Fibroblast of the aortic adventitia (primary cell): ENCODE measurements around the gene TP73. TPM values are rescaled to one million over a fixed set of nuclear protein-coding genes. Genes with fewer than 3 reads are reported as not detected.
A peak's percentile ranks its signal among the peaks of the same experiment; 100 is the strongest.

ENCODE experiments used
- DNase-seq: peaks from one replicate; pipeline ENCODE4 v3.0.0-alpha.2; 2010; ENCODE audit warnings: low read depth
- H3K4me3 ChIP-seq: 2 replicates; pipeline ENCODE4 v1.5.1; 2011; ENCODE audit warnings: low read depth, mild to moderate bottlenecking, control low read depth, low read length, moderate library complexity
- CTCF ChIP-seq: IDR thresholded peaks from 2 replicates; pipeline ENCODE4 v1.5.1; 2011; ENCODE audit warnings: mild to moderate bottlenecking, low read length, control low read depth, inconsistent platforms; ENCODE audit not compliant: insufficient read depth
- total RNA-seq: library from RNA; depleted of rRNA; stranded (reverse); fragments of >200 nt; gene quantifications from 2 replicates; pipeline ENCODE4 v1.2.3, GENCODE V29; 2012; ENCODE audit warnings: low replicate concordance

Gene TP73
- total RNA-seq, 1 donor, result 0.18 TPM

GRCh38 chr1:3770047-3770765 lies 117.9 kb downstream of the TP73 start:
- no peak for DNase-seq
- no peak overlapping the region for H3K4me3 ChIP-seq
- no peak for TF ChIP-seq CTCF

- H3K4me3 ChIP-seq, result peak overlapping the region; percentile 60
- TF ChIP-seq CTCF, result no peak
- DNase-seq, result no peak
Measured at GRCh38 chr1:3771108-3772026, 119.1 kb downstream of the TP73 start.

GRCh38 chr1:3772027-3772714 lies 119.9 kb downstream of the TP73 start:
- H3K4me3 ChIP-seq, result peak overlapping the region; percentile 60
- peak; percentile 46 for DNase-seq
- no peak for TF ChIP-seq CTCF

GRCh38 chr1:3772715-3773571 lies 120.6 kb downstream of the TP73 start, which contains the start of gene SMIM1:
Gene SMIM1 (plus strand): TSS chr1:3772749. CDS start chr1:3775374, 2,625 bp downstream.
- no peak for TF ChIP-seq CTCF
- DNase-seq, result no peak
- peak within 1 kb of the TSS; percentile 60 for H3K4me3 ChIP-seq

GRCh38 chr1:3773572-3774275 lies 121.4 kb downstream of the TP73 start:
- H3K4me3 ChIP-seq, result no peak overlapping the region
- DNase-seq, result no peak
- TF ChIP-seq CTCF, result no peak
